Breast epithelium (tissue), 4 donors: ENCODE measurements around the gene ATRAID. TPM values are rescaled to one million over a fixed set of nuclear protein-coding genes. Genes with fewer than 3 reads are reported as not detected.
A peak's percentile ranks its signal among the peaks of the same experiment; 100 is the strongest.

Experiments
- DNase-seq, 2 donors: peaks; one replicate each; pipeline ENCODE4 v3.0.0-alpha.2; 2019; ENCODE audit warnings: low spot score in 2 of 2
- H3K27ac ChIP-seq, 2 donors: fragments of 200-600 bp; sonication (generic) in 1 of 2; one replicate each; pipeline ENCODE4 v1.5.1; 2016 to 2019; ENCODE audit warnings: mild to moderate bottlenecking in 1 of 2
- H3K27me3 ChIP-seq, 2 donors: fragments of 200-600 bp; sonication (generic) in 1 of 2; one replicate each; pipeline versions ENCODE4 v1.5.1 to v1.6.0; 2017 to 2019; ENCODE audit warnings: control low read depth in 1 of 2, mild to moderate bottlenecking in 1 of 2
- H3K36me3 ChIP-seq: fragments of 200-600 bp; one replicate; pipeline ENCODE4 v1.5.1; 2019
- H3K4me1 ChIP-seq, 2 donors: fragments of 200-600 bp; sonication (generic); one replicate each; pipeline ENCODE4 v1.5.1; 2016 to 2019; ENCODE audit warnings: control low read depth in 1 of 2
- H3K4me3 ChIP-seq, 3 donors: fragments of 200-600 bp; sonication (generic); 1 replicate in 2 of 3; 2 replicates in 1 of 3; pipeline ENCODE4 v1.5.1; 2016 to 2019; ENCODE audit warnings: mild to moderate bottlenecking in 3 of 3, moderate library complexity in 2 of 3
- H3K9me3 ChIP-seq, 2 donors: fragments of 200-600 bp; sonication (generic) in 1 of 2; one replicate each; pipeline ENCODE4 v1.5.1; 2016 to 2019; ENCODE audit warnings: control low read depth in 1 of 2
- POLR2A ChIP-seq: fragments of 450-650 bp; IDR thresholded peaks from one replicate; pipeline ENCODE4 v1.6.1; 2016; ENCODE audit warnings: antibody characterized with exemption, mild to moderate bottlenecking, moderate library complexity
- POLR2AphosphoS5 ChIP-seq, 3 donors: sonication (generic); formaldehyde crosslinking; IDR thresholded peaks; one replicate each; pipeline ENCODE4 v1.6.1; 2017; ENCODE audit warnings: antibody characterized with exemption in 3 of 3
- intact Hi-C: fragments of 100-400 bp; cut with DNase I; formaldehyde crosslinking; loops from one replicate; pipeline ENCODE4 v1.15.1; 2023; ENCODE audit warnings: low total_unique reads
- total RNA-seq, 3 donors: library from RNA; depleted of rRNA; stranded (reverse); fragments of >200 nt; gene quantifications; one replicate each; pipeline ENCODE4 v1.1.0, GENCODE V29; 2016
- TF ChIP-seq, protein P1 (sequence below), 3 donors: fragments of 450-650 bp; IDR thresholded peaks; one replicate each; pipeline ENCODE4 v1.5.1; 2016 to 2017; ENCODE audit warnings: antibody characterized with exemption in 3 of 3, mild to moderate bottlenecking in 3 of 3, moderate library complexity in 3 of 3

Gene ATRAID
- total RNA-seq, 3 donors from 2014 or later = 146 to 243 (median 177) TPM

DNA sequence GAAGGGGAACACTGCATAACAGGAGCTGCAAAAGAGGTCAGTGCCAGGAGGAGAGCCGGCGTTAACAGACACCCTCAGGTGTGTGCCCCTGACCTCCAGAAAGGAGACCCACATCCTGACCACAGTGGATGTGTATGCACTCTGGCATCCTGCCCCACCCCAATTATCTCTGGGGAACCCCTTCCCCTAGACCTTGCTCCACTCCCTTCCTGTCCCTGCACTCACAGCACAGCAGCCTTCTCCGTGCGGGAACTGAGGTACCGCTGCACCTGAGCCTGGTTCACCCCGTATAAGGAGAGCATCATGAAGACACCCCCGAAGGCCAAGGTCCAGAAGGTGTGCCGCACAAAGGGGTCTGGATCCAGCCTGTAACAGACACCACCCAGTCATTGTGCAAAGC, 7.3 kb upstream of the ATRAID start:
- H3K36me3 ChIP-seq = no peaks in the 10 kb centered on the region
- H3K4me1 ChIP-seq = no peaks in the 10 kb centered on the region
- intact Hi-C loops = no loop called here
- TF ChIP-seq POLR2A (no peak), POLR2AphosphoS5 (IDR thresholded peaks at IDR 0.05) (no peak)
- TF ChIP-seq, protein P1, sequence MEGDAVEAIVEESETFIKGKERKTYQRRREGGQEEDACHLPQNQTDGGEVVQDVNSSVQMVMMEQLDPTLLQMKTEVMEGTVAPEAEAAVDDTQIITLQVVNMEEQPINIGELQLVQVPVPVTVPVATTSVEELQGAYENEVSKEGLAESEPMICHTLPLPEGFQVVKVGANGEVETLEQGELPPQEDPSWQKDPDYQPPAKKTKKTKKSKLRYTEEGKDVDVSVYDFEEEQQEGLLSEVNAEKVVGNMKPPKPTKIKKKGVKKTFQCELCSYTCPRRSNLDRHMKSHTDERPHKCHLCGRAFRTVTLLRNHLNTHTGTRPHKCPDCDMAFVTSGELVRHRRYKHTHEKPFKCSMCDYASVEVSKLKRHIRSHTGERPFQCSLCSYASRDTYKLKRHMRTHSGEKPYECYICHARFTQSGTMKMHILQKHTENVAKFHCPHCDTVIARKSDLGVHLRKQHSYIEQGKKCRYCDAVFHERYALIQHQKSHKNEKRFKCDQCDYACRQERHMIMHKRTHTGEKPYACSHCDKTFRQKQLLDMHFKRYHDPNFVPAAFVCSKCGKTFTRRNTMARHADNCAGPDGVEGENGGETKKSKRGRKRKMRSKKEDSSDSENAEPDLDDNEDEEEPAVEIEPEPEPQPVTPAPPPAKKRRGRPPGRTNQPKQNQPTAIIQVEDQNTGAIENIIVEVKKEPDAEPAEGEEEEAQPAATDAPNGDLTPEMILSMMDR (IDR thresholded peaks at IDR 0.05) = no peak
- no peak for DNase-seq
- no peaks in the 10 kb centered on the region for H3K9me3 ChIP-seq
- no peaks in the 10 kb centered on the region for H3K27me3 ChIP-seq
- no peak overlapping the region for H3K27ac ChIP-seq
- no peak overlapping the region for H3K4me3 ChIP-seq

DNA sequence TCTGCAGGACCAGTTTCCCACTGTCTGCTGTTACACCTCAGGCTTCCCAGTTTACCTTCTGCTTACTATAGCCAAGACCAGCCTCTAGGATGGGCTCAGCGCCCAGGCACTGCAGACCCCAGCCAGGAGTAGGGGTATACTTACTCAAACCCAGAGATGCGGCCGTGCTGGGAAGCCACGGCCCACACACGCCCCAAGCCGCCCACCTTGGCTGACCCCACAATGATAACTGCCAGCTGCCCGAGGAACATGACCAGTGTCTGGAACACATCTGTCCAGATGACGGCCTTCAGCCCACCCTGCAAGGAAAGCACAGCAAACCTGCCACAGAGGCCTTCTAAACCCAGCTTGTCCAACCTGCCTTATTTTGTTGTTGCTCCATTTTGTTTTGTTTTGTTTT, 6.6 kb upstream of the ATRAID start:
- TF ChIP-seq POLR2AphosphoS5 (IDR thresholded peaks at IDR 0.05) = no peak
- no peak for TF ChIP-seq POLR2A
- TF ChIP-seq, protein P1 (IDR thresholded peaks at IDR 0.05) = no peak
- Histone ChIP-seq H3K4me1 (no peaks in the 10 kb centered on the region), H3K36me3 (no peaks in the 10 kb centered on the region), H3K9me3 (no peaks in the 10 kb centered on the region), H3K27ac (no peak overlapping the region), H3K4me3 (no peak overlapping the region), H3K27me3 (no peaks in the 10 kb centered on the region)
- intact Hi-C loops = no loop called here
- DNase-seq = no peak

DNA sequence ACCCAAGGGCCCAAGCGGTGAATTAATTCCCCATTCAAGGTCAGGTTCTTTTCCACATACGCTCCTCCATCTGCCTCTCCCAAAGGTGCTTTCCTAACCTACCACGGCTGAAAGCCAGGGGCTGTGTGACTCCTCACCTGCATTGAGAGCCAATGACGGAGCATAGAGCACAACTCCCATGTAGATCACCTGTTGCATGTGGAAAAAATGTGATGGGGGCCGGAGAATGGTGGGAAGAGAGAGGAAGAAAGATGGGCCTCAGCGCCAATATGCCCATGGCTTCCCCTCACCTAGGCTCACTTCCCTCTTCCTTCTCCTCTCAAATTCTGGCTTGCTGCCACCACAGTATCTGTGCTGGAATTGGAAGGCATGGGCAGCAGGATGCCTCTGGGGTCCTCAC, 5.5 kb upstream of the ATRAID start:
- intact Hi-C loops = no loop called here
- TF ChIP-seq POLR2A = no peak
- no peak for TF ChIP-seq POLR2AphosphoS5 (IDR thresholded peaks at IDR 0.05)
- TF ChIP-seq, protein P1 (IDR thresholded peaks at IDR 0.05) = no peak
- no peak for DNase-seq
- H3K4me1 ChIP-seq = no peaks in the 10 kb centered on the region
- H3K9me3 ChIP-seq = no peaks in the 10 kb centered on the region
- no peaks in the 10 kb centered on the region for H3K36me3 ChIP-seq
- no peak overlapping the region for H3K27ac ChIP-seq
- H3K27me3 ChIP-seq = no peaks in the 10 kb centered on the region
- H3K4me3 ChIP-seq = no peak overlapping the region

DNA sequence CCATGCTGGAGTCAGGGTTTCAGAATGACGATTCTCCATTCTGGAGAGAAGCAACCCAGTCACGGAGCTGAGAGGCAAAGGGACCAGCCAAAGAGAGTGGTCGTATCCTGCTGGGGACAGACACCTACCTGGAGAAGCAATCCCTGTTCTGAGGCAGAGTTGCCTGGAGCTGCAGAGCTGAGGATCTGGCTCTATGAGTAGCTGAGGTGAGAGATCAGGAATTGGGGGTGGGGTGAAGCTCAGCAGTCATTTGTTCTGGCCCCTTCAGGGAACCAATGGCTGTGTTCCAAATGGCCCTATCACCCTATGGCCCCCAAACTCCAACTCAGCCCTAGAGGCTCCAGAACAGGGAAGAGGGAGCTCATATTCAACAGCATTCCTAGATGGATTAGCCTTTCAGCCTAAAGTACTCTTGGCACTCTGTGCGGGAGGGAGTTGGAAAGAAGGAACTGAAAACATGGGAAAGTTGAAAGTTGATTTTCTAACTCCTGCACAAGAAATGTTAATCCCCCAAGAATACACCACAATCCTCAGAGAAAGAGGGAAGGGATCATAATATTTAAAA, 3.3 kb upstream of the ATRAID start:
- no peaks in the 10 kb centered on the region for H3K27me3 ChIP-seq
- no peak overlapping the region for H3K4me3 ChIP-seq
- intact Hi-C loops = no loop called here
- peaks cover 0 to 7% of the 10 kb centered on the region in 2 donors for H3K4me1 ChIP-seq
- H3K9me3 ChIP-seq = no peaks in the 10 kb centered on the region
- TF ChIP-seq POLR2AphosphoS5 (IDR thresholded peaks at IDR 0.05) (no peak), POLR2A (no peak)
- TF ChIP-seq, protein P1 (IDR thresholded peaks at IDR 0.05) = no peak
- DNase-seq = no peak
- no peak overlapping the region for H3K27ac ChIP-seq
- H3K36me3 ChIP-seq = no peaks in the 10 kb centered on the region

DNA sequence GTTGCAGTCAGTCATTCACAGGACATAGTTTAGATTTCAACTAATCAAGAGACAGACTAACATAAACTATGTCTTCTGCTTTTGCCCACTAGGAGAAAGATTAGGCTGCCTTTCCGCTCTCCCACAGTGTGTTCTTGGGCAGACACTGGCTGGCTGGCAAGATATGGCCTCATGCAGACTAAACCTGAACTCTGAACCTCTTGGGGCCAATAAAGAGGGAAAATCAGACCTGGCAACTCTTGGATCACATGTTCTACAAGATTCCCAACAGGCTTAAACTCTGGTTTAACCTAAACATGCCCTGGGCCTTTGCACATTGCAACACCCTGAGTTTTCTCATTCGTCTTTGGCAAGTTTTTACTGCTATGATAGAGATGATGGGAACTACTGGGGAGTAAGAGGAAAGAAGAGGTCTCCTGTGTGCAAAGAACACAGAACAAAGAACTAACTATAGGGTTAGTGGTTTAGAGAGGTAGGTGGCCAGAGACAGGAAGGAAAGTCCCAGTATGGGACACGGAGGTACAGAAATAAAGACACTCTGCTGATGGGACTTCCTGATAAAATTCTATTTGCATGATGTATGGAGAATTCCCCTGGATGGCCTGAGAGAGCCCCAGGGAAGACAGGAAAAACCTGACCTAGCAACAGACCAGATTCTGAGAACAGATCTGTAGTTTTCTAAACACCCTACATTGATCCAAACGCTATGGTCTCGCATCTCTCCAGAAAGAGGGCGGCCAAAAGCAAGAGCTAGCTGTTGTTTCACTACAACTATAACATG, 2.0 kb upstream of the ATRAID start:
- no peaks in the 10 kb centered on the region for H3K9me3 ChIP-seq
- H3K4me1 ChIP-seq = peaks cover 0 to 9% of the 10 kb centered on the region in 2 donors
- H3K27me3 ChIP-seq = no peaks in the 10 kb centered on the region
- TF ChIP-seq POLR2A (no peak), POLR2AphosphoS5 (IDR thresholded peaks at IDR 0.05) (peak in 1 of 3 donors; percentile 12)
- TF ChIP-seq, protein P1 (IDR thresholded peaks at IDR 0.05) = no peak
- intact Hi-C loops = no loop called here
- peak overlapping the region in 1 of 3 donors; percentile 21 for H3K4me3 ChIP-seq
- no peaks in the 10 kb centered on the region for H3K36me3 ChIP-seq
- DNase-seq = no peak
- H3K27ac ChIP-seq = peak overlapping the region; percentile 73 to 97
